RWPE1 (cell line): ENCODE data around the gene PTGR2.

ENCODE experiments used
- CTCF ChIA-PET: fragments of 350-600 bp; sonication (Branson Sonifier 250); formaldehyde crosslinking; extraction: SDS; loops from one replicate; lab custom pipeline; 2021; lab: Yijun Ruan, JAX
- POLR2A ChIA-PET: fragments of 400-600 bp; formaldehyde crosslinking; extraction: SDS; loops from one replicate; lab custom pipeline; 2020; ENCODE audit warnings: antibody characterized with exemption; ENCODE audit not compliant: low non-redundant PET; lab: Yijun Ruan, JAX
- DNase-seq: peaks from one replicate; pipeline ENCODE4 v3.0.0; 2012; ENCODE audit warnings: low spot score
- H3K27ac ChIP-seq: fragments of 450-650 bp; 2 replicates; pipeline ENCODE4 v1.5.1; 2017
- TF ChIP-seq, protein P1 (sequence below): fragments of 450-650 bp; conservative IDR thresholded peaks from 2 replicates; pipeline ENCODE4 v1.5.1; 2017; ENCODE audit warnings: low read depth, mild to moderate bottlenecking

PTGR2 gene

DNA sequence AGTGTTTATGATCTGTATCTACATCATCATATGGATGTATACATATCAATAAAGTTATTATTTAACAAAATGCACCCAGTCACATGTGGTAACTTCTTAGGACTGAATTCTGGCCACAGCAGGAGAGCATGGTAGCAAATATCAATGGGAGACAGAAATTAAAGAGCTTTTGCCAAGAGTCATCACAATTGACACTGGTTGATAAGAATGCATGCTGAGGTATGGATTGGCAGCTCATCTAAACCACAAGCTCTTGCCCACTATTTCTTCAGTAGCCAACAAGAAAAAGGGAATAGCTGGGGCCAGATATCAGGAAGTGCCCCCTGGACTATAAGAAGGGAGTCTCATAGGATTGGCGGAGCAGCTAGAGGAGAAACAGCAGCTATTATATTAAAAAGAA lies 9.4 kb upstream of the PTGR2 start:
- POLR2A ChIA-PET = no interaction called here
- TF ChIP-seq, protein P1, sequence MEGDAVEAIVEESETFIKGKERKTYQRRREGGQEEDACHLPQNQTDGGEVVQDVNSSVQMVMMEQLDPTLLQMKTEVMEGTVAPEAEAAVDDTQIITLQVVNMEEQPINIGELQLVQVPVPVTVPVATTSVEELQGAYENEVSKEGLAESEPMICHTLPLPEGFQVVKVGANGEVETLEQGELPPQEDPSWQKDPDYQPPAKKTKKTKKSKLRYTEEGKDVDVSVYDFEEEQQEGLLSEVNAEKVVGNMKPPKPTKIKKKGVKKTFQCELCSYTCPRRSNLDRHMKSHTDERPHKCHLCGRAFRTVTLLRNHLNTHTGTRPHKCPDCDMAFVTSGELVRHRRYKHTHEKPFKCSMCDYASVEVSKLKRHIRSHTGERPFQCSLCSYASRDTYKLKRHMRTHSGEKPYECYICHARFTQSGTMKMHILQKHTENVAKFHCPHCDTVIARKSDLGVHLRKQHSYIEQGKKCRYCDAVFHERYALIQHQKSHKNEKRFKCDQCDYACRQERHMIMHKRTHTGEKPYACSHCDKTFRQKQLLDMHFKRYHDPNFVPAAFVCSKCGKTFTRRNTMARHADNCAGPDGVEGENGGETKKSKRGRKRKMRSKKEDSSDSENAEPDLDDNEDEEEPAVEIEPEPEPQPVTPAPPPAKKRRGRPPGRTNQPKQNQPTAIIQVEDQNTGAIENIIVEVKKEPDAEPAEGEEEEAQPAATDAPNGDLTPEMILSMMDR = no peak
- no peak overlapping the region for H3K27ac ChIP-seq
- DNase-seq = no peak
- CTCF ChIA-PET = interaction anchor here (0.6 kb wide), 1 partner anchor 274 kb away, joined by 3 read pairs; no protein-coding TSS in a partner anchor

DNA sequence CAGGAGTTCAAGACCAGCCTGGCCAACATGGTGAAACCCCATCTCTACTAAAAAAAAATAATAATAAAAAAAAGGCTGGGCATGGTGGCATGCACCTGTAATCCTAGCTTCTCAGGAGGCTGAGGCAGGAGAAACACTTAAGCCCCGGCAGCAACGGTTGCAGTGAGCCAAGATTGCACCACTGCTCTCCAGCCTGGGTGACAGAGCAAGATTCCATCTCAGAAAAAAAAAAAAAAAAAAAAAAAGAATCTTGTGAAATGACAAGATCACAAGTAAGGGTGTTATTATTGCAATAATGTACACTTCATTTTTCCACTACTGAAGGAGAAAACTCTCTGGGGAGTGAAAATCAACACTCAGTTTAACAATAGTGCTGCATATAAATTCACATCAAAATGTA lies 8.8 kb upstream of the PTGR2 start:
- no peak for DNase-seq
- TF ChIP-seq, protein P1 = no peak
- no peak overlapping the region for H3K27ac ChIP-seq
- CTCF ChIA-PET = interaction anchor here (0.6 kb wide), 1 partner anchor 75 kb away, joined by 3 read pairs; no protein-coding TSS in a partner anchor
- POLR2A ChIA-PET = no interaction called here

DNA sequence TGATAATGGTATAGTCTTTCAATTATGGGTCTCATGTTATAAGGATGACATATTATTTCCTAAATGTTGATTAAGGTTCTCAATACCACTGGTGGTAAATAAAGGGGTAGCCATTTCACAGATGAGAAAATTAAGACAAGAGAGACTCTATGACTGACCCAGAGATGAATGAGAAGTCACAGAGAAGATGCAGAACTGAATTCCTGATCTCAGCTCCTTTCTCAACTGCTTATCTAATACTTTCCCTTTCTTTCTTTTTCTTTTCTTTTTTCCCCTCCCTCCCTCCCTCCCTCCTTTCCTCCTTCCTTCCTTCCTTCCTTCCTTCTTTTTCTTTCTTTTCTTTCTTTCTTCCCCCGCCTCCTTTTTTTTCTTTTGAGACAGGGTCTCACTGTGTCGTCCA lies 8.3 kb upstream of the PTGR2 start:
- TF ChIP-seq, protein P1 = no peak
- DNase-seq = no peak
- CTCF ChIA-PET = interaction anchor here (0.6 kb wide), 1 partner anchor 75 kb away, joined by 3 read pairs; no protein-coding TSS in a partner anchor
- no peak overlapping the region for H3K27ac ChIP-seq
- POLR2A ChIA-PET = no interaction called here

DNA sequence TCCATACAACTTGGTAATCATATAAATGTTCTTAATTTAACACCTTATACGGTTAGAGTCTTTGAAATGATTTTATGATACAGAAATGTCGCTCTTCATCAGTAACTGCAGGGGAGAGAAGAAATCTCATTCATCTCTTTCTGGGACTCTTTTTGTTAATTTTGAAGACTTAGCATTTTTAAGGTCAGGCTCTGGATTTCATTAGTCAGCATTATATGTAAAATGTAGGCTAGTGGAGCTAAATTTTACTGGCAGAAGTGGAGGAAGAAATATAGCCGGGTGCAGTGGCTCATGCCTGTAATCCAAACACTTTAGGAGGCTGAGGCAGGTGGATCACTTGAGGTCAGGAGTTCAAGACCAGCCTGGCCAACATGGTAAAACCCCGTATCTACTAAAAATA lies 4.7 kb upstream of the PTGR2 start:
- no peak overlapping the region for H3K27ac ChIP-seq
- CTCF ChIA-PET = interaction anchor here (0.6 kb wide), 1 partner anchor 28 kb away, joined by 3 read pairs; no protein-coding TSS in a partner anchor
- no peak for DNase-seq
- TF ChIP-seq, protein P1 = no peak
- POLR2A ChIA-PET = no interaction called here

DNA sequence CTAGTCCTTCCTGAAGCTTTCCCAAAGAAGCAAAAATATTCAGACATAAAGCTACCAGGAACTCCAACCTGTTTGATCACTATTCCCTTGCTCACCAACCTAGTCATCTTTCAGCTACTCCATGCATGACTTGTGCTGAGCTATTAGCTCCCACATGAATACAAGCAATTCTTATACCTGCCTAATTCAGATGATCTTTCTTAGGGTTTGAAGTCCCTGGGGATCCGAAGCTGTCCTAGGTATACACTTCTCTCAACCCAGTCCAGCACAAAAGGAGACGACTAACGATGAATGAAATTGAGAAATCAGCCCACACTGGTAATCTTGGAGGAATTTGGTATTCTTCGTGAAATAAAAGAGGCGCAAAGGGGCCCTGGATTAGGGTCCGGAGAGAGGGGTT lies 631 bp upstream of the PTGR2 start:
- TF ChIP-seq, protein P1 = no peak
- peak; percentile 64 for DNase-seq
- ChIA-PET POLR2A (interaction anchor here (0.6 to 0.8 kb wide), 2 partner anchors 45 to 91 kb away, joined by 3 to 5 read pairs; a partner anchor contains a TSS), CTCF (interaction anchor here (1.1 to 1.5 kb wide), 2 partner anchors 65 to 93 kb away, joined by 3 read pairs; no protein-coding TSS in a partner anchor)
- H3K27ac ChIP-seq = peak overlapping the region; percentile 92

DNA sequence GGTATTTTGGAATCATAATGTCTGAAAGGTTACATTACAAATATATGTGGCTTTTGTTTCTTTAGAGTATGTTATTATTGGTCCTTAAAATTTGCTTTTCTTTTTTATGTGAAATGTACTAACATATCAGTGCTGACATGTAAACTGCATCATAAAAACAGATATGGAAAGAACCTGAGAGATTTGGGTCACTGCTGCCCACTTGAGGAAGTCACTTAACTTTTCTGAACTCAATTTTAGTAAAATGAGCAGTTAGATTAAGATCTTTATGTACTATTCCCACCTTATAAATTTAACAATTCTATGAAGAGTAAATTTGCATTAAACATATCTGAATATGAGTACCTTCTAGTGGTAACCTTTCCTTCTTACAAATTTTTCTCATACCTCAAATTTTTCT lies 7.5 kb downstream of the PTGR2 start:
- TF ChIP-seq, protein P1 = no peak
- DNase-seq = no peak
- H3K27ac ChIP-seq = no peak overlapping the region
- ChIA-PET POLR2A (no interaction called here), CTCF (no interaction called here)
